Tibial nerve (tissue), 4 donors: ENCODE measurements around the gene MYO1B. TPM values are rescaled to one million over a fixed set of nuclear protein-coding genes. Genes with fewer than 3 reads are reported as not detected.

Experiments used
- DNase-seq, 2 donors: peaks; one replicate each; pipeline ENCODE4 v3.0.0-alpha.2; 2019; ENCODE audit warnings: low spot score in 2 of 2
- H3K27ac ChIP-seq, 4 donors: fragments of 200-600 bp; sonication (generic) in 3 of 4; one replicate each; pipeline ENCODE4 v1.5.1; 2017 to 2019; ENCODE audit warnings: mild to moderate bottlenecking in 1 of 4
- H3K27me3 ChIP-seq, 2 donors: fragments of 200-600 bp; sonication (generic) in 1 of 2; one replicate each; pipeline versions ENCODE4 v1.5.1 to v1.6.0; 2017 to 2019
- H3K36me3 ChIP-seq, 3 donors: fragments of 200-600 bp; sonication (generic); one replicate each; pipeline ENCODE4 v1.5.1; 2018 to 2019
- H3K4me1 ChIP-seq, 4 donors: fragments of 200-600 bp; sonication (generic) in 3 of 4; one replicate each; pipeline ENCODE4 v1.5.1; 2017 to 2019
- H3K4me3 ChIP-seq, 4 donors: fragments of 200-600 bp; sonication (generic) in 3 of 4; one replicate each; pipeline ENCODE4 v1.5.1; 2017 to 2019; ENCODE audit warnings: mild to moderate bottlenecking in 1 of 4, moderate library complexity in 1 of 4
- H3K9me3 ChIP-seq, 4 donors: fragments of 200-600 bp; sonication (generic) in 3 of 4; one replicate each; pipeline ENCODE4 v1.5.1; 2017 to 2019
- CTCF ChIP-seq, 5 experiments: fragments of 200-600 bp in 3 of 5; fragments of 450-650 bp in 2 of 5; sonication (generic) in 3 of 5; IDR thresholded peaks; one replicate each; pipeline ENCODE4 v1.5.1; 2016 to 2019; ENCODE audit warnings: antibody characterized with exemption in 5 of 5, mild to moderate bottlenecking in 3 of 5, moderate library complexity in 2 of 5
- EP300 ChIP-seq, 2 donors: sonication (generic); formaldehyde crosslinking; IDR thresholded peaks; one replicate each; pipeline ENCODE4 v1.6.1; 2017; ENCODE audit warnings: antibody characterized with exemption in 2 of 2, mild to moderate bottlenecking in 1 of 2
- POLR2A ChIP-seq, 2 donors: fragments of 450-650 bp; IDR thresholded peaks; one replicate each; pipeline ENCODE4 v1.6.1; 2017; ENCODE audit warnings: antibody characterized with exemption in 2 of 2, mild to moderate bottlenecking in 2 of 2, moderate library complexity in 2 of 2
- WGBS, 2 donors: methylation state at CpG; one replicate each; pipeline ENCODE4 v1.1.5; 2018; 5-methylcytosine and 5-hydroxymethylcytosine counted together
- total RNA-seq, 4 donors: library from RNA; depleted of rRNA; stranded (reverse); fragments of >200 nt; gene quantifications; one replicate each; pipeline ENCODE4 v1.1.0, GENCODE V29; 2016

The MYO1B gene
- 10 to 100 TPM; 27.9 to 44.4 (median 36.8) TPM for total RNA-seq

GRCh38 chr2:191245046-191245868 is at the start of gene MYO1B:
MYO1B (plus strand) TSS chr2:191245404; CDS start chr2:191276896, 31,492 bp downstream.
- Histone ChIP-seq H3K4me1 (peaks cover 0 to 26% (median 0%) of the 10 kb centered on the region in 4 donors), H3K9me3 (peaks cover 0 to 5% (median 0%) of the 10 kb centered on the region in 4 donors), H3K27me3 (peaks cover 0 to 5% of the 10 kb centered on the region in 2 donors), H3K36me3 (no peaks in the 10 kb centered on the region), H3K4me3 (peak within 1 kb of the TSS; percentile 49 to 76 (median 61)), H3K27ac (peak within 1 kb of the TSS; percentile 52 to 82 (median 76))
- no peak for TF ChIP-seq EP300 (IDR thresholded peaks at IDR 0.05)
- peak in 4 of 5 experiments; percentile 26 to 71 (median 44) for TF ChIP-seq CTCF (IDR thresholded peaks at IDR 0.05)
- TF ChIP-seq POLR2A (IDR thresholded peaks at IDR 0.05): peak in 1 of 2 donors; percentile 31
- peak; percentile 17 to 21 for DNase-seq
- 1% methylated on average over 53 to 79 of the region's 112 CpGs for WGBS, 2 donors

GRCh38 chr2:191197096-191197495 is 48.1 kb upstream of the MYO1B start:
- Histone ChIP-seq H3K36me3 (no peaks in the 10 kb centered on the region), H3K4me1 (no peaks in the 10 kb centered on the region), H3K27me3 (no peaks in the 10 kb centered on the region), H3K4me3 (no peak overlapping the region), H3K9me3 (no peaks in the 10 kb centered on the region), H3K27ac (no peak overlapping the region)
- DNase-seq: no peak
- TF ChIP-seq EP300 (IDR thresholded peaks at IDR 0.05) (no peak), POLR2A (IDR thresholded peaks at IDR 0.05) (no peak), CTCF (IDR thresholded peaks at IDR 0.05) (no peak)
- 89 to 95% methylated on average over 3 of the region's 3 CpGs for WGBS, 2 donors

GRCh38 chr2:191198271-191198670 is 46.9 kb upstream of the MYO1B start:
- no peak for DNase-seq
- WGBS, 2 donors: 90 to 94% methylated on average over 4 of the region's 4 CpGs
- Histone ChIP-seq H3K4me1 (no peaks in the 10 kb centered on the region), H3K9me3 (no peaks in the 10 kb centered on the region), H3K27ac (no peak overlapping the region), H3K36me3 (no peaks in the 10 kb centered on the region), H3K27me3 (no peaks in the 10 kb centered on the region), H3K4me3 (no peak overlapping the region)
- no peak for TF ChIP-seq EP300 (IDR thresholded peaks at IDR 0.05)
- TF ChIP-seq POLR2A (IDR thresholded peaks at IDR 0.05): no peak
- no peak for TF ChIP-seq CTCF (IDR thresholded peaks at IDR 0.05)

- Histone ChIP-seq H3K4me3 (no peak overlapping the region), H3K9me3 (no peaks in the 10 kb centered on the region), H3K27ac (no peak overlapping the region), H3K27me3 (no peaks in the 10 kb centered on the region), H3K4me1 (no peaks in the 10 kb centered on the region), H3K36me3 (no peaks in the 10 kb centered on the region)
- 94 to 96% methylated on average over 6 of the region's 6 CpGs for whole genome bisulfite sequencing, 2 donors
- no peak for TF ChIP-seq CTCF (IDR thresholded peaks at IDR 0.05)
- TF ChIP-seq EP300 (IDR thresholded peaks at IDR 0.05): no peak
- TF ChIP-seq POLR2A (IDR thresholded peaks at IDR 0.05): no peak
- DNase-seq: no peak
Observed at GRCh38 chr2:191199929-191200512, 45.2 kb upstream of the MYO1B start.

- WGBS, 2 donors: 94 to 100% methylated on average over 1 of the region's 1 CpG
- H3K27me3 ChIP-seq: no peaks in the 10 kb centered on the region
- H3K27ac ChIP-seq: no peak overlapping the region
- no peaks in the 10 kb centered on the region for H3K36me3 ChIP-seq
- no peak overlapping the region for H3K4me3 ChIP-seq
- no peaks in the 10 kb centered on the region for H3K4me1 ChIP-seq
- DNase-seq: no peak
- no peaks in the 10 kb centered on the region for H3K9me3 ChIP-seq
- no peak for TF ChIP-seq CTCF (IDR thresholded peaks at IDR 0.05)
- no peak for TF ChIP-seq EP300 (IDR thresholded peaks at IDR 0.05)
- TF ChIP-seq POLR2A (IDR thresholded peaks at IDR 0.05): no peak
Observed at GRCh38 chr2:191200910-191201309, 44.3 kb upstream of the MYO1B start.
